A204.1 (cell line): ENCODE results near the gene ARMC3.
"Not testable (repeated sequence)": the region's sequence is repeated elsewhere in the genome, so short reads cannot be mapped to it uniquely, and the experiment has no call there.

Experiments used
- FAIRE-seq: peaks from 2 replicates; lab custom pipeline; 2012; peaks lifted over from hg19 to GRCh38; lab: Jason Lieb, UNC

Gene ARMC3

GRCh38 chr10:23053036-23053435, 125.2 kb downstream of the ARMC3 start:
- no peak for FAIRE-seq

DNA sequence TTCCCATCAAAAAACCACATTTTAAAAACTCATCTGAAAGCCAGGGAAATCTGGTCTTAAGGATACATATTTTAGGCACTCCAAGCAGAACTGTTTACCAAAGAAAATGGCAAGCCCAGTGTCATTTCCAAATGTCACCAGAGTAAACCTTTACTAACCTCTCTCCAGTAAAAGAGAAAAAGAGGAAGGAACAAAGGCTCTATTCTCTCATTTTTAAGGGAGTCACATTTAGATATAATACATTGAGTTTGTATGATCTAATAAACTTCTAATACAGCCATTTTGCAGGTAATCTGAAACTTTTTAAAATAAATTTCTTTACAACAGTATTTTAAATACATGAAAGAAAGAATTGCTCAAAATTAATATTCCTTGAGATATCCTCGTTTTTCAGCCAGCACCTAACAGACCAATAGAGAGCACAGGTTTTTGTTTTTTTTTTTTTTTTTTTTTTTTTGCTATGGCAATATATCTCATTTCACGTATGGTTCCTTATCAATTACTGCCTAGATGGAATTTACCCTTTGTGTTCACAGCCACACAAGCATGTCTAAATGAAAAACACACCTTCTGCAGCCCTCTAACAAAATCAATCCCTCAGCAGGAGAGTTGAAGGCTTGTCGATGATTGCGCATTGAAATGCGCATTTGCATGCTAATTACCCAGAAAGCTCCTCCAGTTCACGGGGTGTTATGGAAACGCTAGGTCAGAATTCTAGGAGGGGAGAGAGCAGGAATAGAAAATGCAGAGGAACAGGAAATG, 127.8 kb downstream of the ARMC3 start:
- FAIRE-seq, result no peak

GRCh38 chr10:23056186-23056579, 128.3 kb downstream of the ARMC3 start:
- no peak for FAIRE-seq

DNA sequence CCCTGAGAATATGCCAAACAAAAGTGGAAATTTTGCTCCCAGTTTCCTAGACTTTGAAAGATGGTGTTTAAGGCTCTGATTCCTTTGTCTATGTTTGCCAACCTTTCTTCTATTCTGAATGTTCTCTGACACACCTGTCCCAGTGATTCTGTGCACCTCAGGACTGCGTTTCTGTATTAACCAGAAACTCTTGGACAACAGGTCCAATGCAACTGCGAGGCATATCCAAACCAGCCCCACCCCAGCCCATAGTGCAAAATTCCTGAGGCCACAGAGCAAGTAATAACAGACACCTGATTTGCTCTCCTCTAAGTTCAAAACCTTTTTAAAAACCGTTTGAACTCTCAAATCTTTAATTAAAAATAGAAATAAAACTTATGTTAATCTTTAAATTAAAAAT, 130.5 kb downstream of the ARMC3 start:
- no peak for FAIRE-seq

DNA sequence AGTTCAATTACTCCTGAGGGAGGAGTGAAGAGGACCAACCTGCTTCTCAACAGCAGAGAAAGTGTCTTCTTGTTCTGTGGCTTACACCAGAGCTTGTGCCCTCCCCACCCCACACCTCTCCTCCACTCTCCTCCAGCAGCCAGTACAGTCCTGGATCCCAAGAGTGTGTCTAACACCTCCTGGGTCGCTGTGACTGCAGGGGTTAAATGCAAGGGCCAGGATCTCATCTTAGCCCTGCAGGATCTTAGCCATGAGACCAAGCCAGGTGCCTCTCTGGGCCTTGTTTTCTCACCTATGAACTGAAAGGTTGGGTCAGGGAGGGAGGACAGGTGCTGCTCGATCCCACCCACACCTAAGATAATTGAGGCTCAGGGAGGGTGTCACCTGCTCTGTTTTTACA, 133.1 kb downstream of the ARMC3 start:
- no peak for FAIRE-seq

GRCh38 chr10:23063045-23063972, 135.5 kb downstream of the ARMC3 start:
- no peak for FAIRE-seq

DNA sequence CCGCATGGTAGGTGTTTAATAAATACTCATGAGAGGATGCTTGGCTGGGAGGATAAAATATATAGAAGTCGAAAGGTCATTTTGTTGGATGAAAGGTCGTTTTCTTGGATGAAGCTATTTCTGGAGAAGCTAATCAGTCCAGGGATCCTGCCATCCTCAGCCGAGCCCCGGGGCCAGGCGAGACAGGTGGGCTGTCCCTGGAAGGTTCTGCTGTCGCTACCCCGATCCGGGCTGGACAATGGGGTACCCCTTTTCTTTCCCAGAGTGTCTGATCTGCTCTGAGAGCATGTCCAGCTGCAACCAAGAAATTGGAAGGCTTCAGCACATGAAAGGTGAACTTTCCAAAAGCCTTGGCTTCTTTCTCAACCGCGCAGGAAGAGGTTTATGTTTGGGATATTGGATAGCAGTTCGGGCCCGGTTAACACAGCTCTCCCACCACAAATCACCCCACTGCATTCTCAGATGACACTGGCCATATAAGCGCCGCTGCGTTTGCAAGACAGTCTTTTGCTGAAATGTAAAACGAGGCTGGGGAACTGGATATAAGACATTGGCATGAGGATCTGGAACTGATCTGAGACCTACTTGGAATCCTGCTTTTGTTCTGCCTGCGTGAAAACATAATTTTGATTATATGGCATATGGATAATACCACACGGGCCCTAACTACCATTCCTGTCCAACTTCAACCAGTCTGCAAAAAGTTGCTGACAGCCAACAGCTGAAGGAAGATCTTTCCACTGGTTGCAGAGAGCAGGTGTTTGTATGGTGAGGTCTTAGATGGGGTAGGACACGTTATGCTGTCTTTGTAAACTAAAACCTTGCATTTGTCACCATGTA, 136.3 kb downstream of the ARMC3 start:
- no peak for FAIRE-seq

GRCh38 chr10:23064813-23065114, 136.9 kb downstream of the ARMC3 start:
- not testable (repeated sequence) for FAIRE-seq

- no peak for FAIRE-seq
Observed at GRCh38 chr10:23065181-23065948, 137.5 kb downstream of the ARMC3 start.

DNA sequence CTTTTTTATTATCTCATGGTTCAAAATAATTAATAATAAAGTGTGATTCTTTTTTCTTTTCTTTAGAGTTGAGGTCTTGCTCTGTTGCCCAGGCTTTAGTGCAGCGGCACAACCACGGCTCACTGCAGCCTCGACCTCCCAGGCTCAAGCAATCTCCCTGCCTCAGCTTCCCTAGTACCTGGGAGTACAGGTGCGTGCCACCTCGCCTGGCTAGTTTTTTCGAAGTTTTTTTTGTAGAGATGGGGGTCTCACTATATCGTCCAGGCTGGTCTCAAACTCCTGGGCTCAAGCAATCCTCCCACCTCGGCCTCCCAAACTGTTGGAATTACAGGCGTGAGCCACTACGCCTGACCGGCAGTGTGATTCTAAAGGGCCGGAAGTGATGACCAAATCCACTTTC, 139.5 kb downstream of the ARMC3 start:
- no peak for FAIRE-seq

DNA sequence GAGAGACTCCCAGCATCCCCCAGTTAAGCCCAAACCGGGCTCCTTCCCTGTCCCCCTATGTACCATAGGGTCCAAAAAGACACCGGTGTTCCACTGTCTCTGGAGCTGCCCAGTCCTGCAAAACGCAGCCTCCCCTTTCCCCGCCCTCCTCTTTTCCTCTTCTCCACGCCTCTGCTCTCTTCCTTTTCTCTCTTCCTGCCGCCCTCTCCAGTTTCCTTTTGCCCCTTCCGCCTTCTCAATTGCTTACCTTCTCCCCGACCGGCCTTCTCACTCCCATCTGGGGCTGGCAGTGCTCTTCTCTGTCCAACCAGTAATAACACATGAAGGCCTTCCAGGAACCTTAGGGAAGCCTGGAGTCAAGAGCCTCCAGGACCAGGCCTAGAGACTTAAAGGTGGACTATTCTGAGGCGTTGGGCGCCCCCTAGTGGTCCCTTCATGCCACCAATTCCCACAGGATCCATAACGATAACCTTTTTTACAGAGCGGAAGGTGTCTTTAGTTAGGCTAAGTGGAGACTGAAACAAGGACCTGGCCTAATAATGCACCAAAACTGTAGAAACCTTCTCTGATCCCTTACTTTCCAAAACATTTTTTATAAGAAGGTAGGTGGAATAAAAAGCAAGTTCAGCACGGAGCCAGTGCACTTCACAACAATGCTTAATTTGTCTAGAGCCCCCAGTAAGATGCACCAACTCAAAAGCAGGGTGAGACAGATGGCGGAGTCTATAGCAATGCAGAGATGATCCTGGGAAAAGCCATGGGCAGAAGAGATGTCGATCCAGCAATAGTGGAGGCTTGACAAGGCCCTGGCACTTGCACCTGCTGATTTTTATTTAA, 140.3 kb downstream of the ARMC3 start:
- no peak for FAIRE-seq

- FAIRE-seq, result no peak
Observed at GRCh38 chr10:23069019-23069815, 141.4 kb downstream of the ARMC3 start.

- FAIRE-seq, result not testable (repeated sequence)
Observed at GRCh38 chr10:23070092-23070912, 142.4 kb downstream of the ARMC3 start.

- no peak for FAIRE-seq
Observed at GRCh38 chr10:23070913-23071218, 143.0 kb downstream of the ARMC3 start.

GRCh38 chr10:23072593-23072992, 144.7 kb downstream of the ARMC3 start:
- FAIRE-seq, result not testable (repeated sequence)

GRCh38 chr10:23073527-23073926, 145.7 kb downstream of the ARMC3 start:
- no peak for FAIRE-seq

DNA sequence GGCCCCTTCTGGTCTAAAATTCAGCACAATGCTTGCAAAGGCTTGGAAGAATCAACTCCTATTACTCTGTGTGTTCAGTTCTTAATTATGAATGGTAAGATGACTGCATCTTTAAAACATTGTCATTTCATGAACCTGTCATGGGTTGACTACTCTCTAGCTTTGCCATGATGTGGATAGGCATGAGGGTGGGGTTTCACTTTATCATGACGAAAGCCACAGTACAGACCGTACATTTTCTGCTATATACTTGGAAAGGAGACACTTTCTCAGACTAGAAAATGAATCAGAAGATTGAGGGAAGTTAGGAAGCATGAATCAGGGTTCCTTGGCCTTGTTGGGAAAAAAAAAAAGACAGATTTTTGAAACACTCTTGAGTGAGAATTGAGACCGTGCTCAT, 147.8 kb downstream of the ARMC3 start:
- FAIRE-seq, result no peak

DNA sequence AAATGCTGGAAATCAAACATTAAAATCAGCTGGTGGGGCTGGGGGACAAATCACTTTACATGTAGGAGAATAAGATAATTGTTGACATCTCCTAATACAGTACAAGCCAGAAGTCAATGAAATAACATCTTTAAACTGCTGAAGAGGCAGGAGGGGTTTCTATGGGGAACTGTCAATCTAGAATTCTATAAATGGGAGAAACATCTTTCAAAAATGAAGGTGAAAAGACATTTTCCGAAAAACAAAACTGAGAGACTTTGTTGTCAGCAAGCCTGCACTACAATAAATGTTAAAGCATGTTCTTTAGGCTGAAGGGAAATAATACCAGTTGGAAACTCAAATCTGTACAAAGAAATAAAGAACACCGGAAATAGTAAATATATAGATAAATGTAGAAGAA, 150.3 kb downstream of the ARMC3 start:
- no peak for FAIRE-seq

DNA sequence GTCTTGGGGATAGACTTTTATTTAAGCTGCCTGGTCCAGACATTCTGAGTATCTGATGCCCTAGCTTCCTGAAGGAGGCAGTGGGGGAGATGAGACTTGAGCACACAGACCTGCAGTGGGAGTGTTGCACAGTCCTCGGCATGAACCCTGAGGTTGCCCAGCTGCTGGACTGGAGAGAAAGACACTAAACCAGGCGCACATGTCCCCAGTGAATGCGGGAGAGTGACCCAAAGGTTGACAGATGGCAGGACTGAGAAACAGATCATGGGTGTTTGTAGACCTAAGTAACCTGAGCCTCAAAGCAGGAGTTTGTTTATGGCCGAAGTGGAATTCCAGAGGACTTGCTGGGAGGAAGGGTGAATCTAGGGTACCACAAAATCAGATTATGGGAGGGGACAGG, 151.8 kb downstream of the ARMC3 start:
- FAIRE-seq, result no peak
